B cell (primary cell): Measurements from ENCODE around the gene SLC12A4. TPM values are rescaled to one million over a fixed set of nuclear protein-coding genes. Genes with fewer than 3 reads are reported as not detected.

Experiments
- ATAC-seq: fragments of 200-7000 bp; cut with Tn5 transposase; one replicate; pipeline ENCODE4 v1.10.0; 2021; ENCODE audit warnings: low read depth, mild to moderate bottlenecking, moderate number of reproducible peaks, moderate library complexity
- CTCF ChIA-PET: fragments of 350-600 bp; sonication (Branson Sonifier 250); formaldehyde crosslinking; loops from one replicate; lab custom pipeline; 2021; ENCODE audit warnings: antibody characterized with exemption, inconsistent platforms; lab: Charles Lee
- POLR2A ChIA-PET: fragments of 350-600 bp; sonication (Branson Sonifier 250); formaldehyde crosslinking; loops from one replicate; lab custom pipeline; 2021; ENCODE audit warnings: antibody characterized with exemption; lab: Charles Lee
- DNase-seq: peaks from one replicate; pipeline ENCODE4 v3.0.0; 2013
- H2AFZ ChIP-seq: 2 replicates; pipeline ENCODE4 v1.6.1; 2012; ENCODE audit warnings: mild to moderate bottlenecking, low read depth, low read length; ENCODE audit not compliant: insufficient read depth, poor library complexity, severe bottlenecking
- H3K27ac ChIP-seq, 2 donors: 1 replicate in 1 of 2; 2 replicates in 1 of 2; pipeline ENCODE4 v1.5.1; 2012 to 2013; ENCODE audit warnings: low read length in 2 of 2, mild to moderate bottlenecking in 2 of 2, moderate library complexity in 1 of 2
- H3K27me3 ChIP-seq, 4 experiments: fragments of 200-600 bp in 1 of 4; sonication (generic) in 1 of 4; replicated peaks in 1 of 4; 1 replicate in 2 of 4; 2 replicates in 2 of 4; pipeline versions ENCODE4 v1.6.1 to v1.7.0; 2013 to 2016; ENCODE audit warnings: low read length in 3 of 4, mild to moderate bottlenecking in 2 of 4, mixed read lengths in 1 of 4, moderate library complexity in 1 of 4; ENCODE audit not compliant: insufficient read depth in 4 of 4, control insufficient read depth in 3 of 4; ENCODE audit errors: control extremely low read depth in 1 of 4
- H3K36me3 ChIP-seq, 2 experiments: replicated peaks in 1 of 2; 1 replicate in 1 of 2; 2 replicates in 1 of 2; pipeline versions ENCODE4 v1.6.1 to v1.7.1; 2013; ENCODE audit warnings: low read length in 1 of 2; ENCODE audit not compliant: insufficient read depth in 2 of 2, control insufficient read depth in 1 of 2; ENCODE audit errors: control extremely low read depth in 1 of 2, extremely low read depth in 1 of 2
- H3K4me1 ChIP-seq, 2 donors: fragments of 200-600 bp in 1 of 2; sonication (generic) in 1 of 2; 1 replicate in 1 of 2; 2 replicates in 1 of 2; pipeline versions ENCODE4 v1.5.1 to v1.6.1; 2013 to 2017; ENCODE audit warnings: low read length in 2 of 2; ENCODE audit not compliant: control insufficient read depth in 2 of 2, insufficient read depth in 2 of 2
- H3K4me2 ChIP-seq: replicated peaks from 2 replicates; pipeline ENCODE3; 2012; ENCODE audit warnings: mild to moderate bottlenecking, low read depth, low read length; ENCODE audit not compliant: poor library complexity, severe bottlenecking
- H3K4me3 ChIP-seq, 5 experiments: fragments of 200-600 bp in 1 of 5; sonication (generic) in 1 of 5; 1 replicate in 3 of 5; 2 replicates in 2 of 5; pipeline versions ENCODE4 v1.5.1 to v1.7.0; 2011 to 2016; ENCODE audit warnings: low read length in 4 of 5, mild to moderate bottlenecking in 4 of 5, low read depth in 2 of 5, control low read depth in 1 of 5, moderate library complexity in 1 of 5; ENCODE audit not compliant: insufficient read depth in 1 of 5; ENCODE audit errors: control extremely low read depth in 1 of 5, extremely low read depth in 1 of 5
- H3K79me2 ChIP-seq: fragments of 200-600 bp; sonication (generic); one replicate; pipeline ENCODE4 v1.6.0; 2016; ENCODE audit warnings: low read length; ENCODE audit not compliant: control insufficient read depth, insufficient read depth
- H3K9ac ChIP-seq: fragments of 200-600 bp; sonication (generic); 2 replicates; pipeline ENCODE4 v1.6.1; 2017; ENCODE audit warnings: mild to moderate bottlenecking, low read length, moderate library complexity
- H3K9me3 ChIP-seq, 3 donors: one replicate each; pipeline versions ENCODE4 v1.6.1 to v1.7.1; 2013; ENCODE audit warnings: low read length in 2 of 3; ENCODE audit not compliant: control insufficient read depth in 2 of 3, insufficient read depth in 1 of 3; ENCODE audit errors: control extremely low read depth in 1 of 3
- H4K20me1 ChIP-seq: 2 replicates; pipeline ENCODE4 v1.6.0; 2012; ENCODE audit warnings: mild to moderate bottlenecking, low read length; ENCODE audit not compliant: insufficient read depth, control insufficient read depth, poor library complexity, severe bottlenecking
- H3K27ac Mint-ChIP-seq: one replicate; pipeline ENCODE4 v1.8.0; 2021; ENCODE audit warnings: mixed read lengths
- H3K27me3 Mint-ChIP-seq: one replicate; pipeline ENCODE4 v1.8.0; 2021; ENCODE audit warnings: mixed read lengths
- H3K4me1 Mint-ChIP-seq: one replicate; pipeline ENCODE4 v1.8.0; 2021; ENCODE audit warnings: mixed read lengths
- H3K4me3 Mint-ChIP-seq: one replicate; pipeline ENCODE4 v1.8.0; 2021; ENCODE audit warnings: mixed read lengths
- H3K9me3 Mint-ChIP-seq: one replicate; pipeline ENCODE4 v1.8.0; 2022; ENCODE audit warnings: mixed read lengths; ENCODE audit not compliant: insufficient read depth
- CTCF ChIP-seq: fragments of 200-600 bp; IDR thresholded peaks from one replicate; pipeline ENCODE4 v1.8.0; 2022; ENCODE audit warnings: antibody characterized with exemption, mild to moderate bottlenecking
- EZH2 ChIP-seq: IDR thresholded peaks from 2 replicates; pipeline ENCODE4 v1.6.1; 2012; ENCODE audit warnings: borderline replicate concordance, low read depth, mild to moderate bottlenecking, moderate library complexity, low read length; ENCODE audit not compliant: insufficient read depth, poor library complexity, severe bottlenecking
- WGBS: methylation state at CpG from one replicate; pipeline ENCODE4 v1.1.5; 2013; ENCODE audit warnings: missing lambda C conversion rate; ENCODE audit not compliant: insufficient coverage; 5-methylcytosine and 5-hydroxymethylcytosine counted together
- intact Hi-C: fragments of 100-400 bp; cut with micrococcal nuclease; formaldehyde crosslinking; loops from one replicate; pipeline ENCODE4 v1.10.0; 2022
- polyA plus RNA-seq: library from polyadenylated mRNA; depleted of rRNA; stranded (reverse); fragments of >200 nt; gene quantifications from 2 replicates; pipeline ENCODE4 v1.2.3, GENCODE V29; 2012
- total RNA-seq, 2 donors: library from RNA; stranded (reverse); fragments of 120-200 nt in 1 of 2; gene quantifications; 1 replicate in 1 of 2; 2 replicates in 1 of 2; pipeline versions ENCODE4 v1.2.3 to v1.2.4, GENCODE V29; 2013 to 2022

The SLC12A4 gene
- total and polyA plus RNA-seq, 2 donors (not counting 1 experiment from before 2014, with no cell fraction given): 20.2 to 42.2 TPM

GRCh38 chr16:67936880-67937605 is 31.4 kb downstream of the SLC12A4 start:
- H3K4me1 ChIP-seq: peaks cover 25 to 45% of the 10 kb centered on the region in 2 donors
- ChIA-PET POLR2A (interaction anchor here (0.6 to 3.3 kb wide), 15 partner anchors 31 to 456 kb away, joined by 3 to 19 read pairs (median 4); partner anchors contain the start of genes ATP6V0D1, PRMT7, PSKH1 and SLC12A4), CTCF (interaction anchor here (0.9 to 6.4 kb wide), 14 partner anchors 8 to 416 kb away, joined by 3 to 29 read pairs (median 4); partner anchors contain the start of genes NRN1L and SLC12A4)
- peaks cover 7 to 25% of the 10 kb centered on the region in 2 experiments for H3K36me3 ChIP-seq
- H3K4me1 Mint-ChIP-seq: peaks cover 33% of the 10 kb centered on the region
- H3K4me3 Mint-ChIP-seq: peak overlapping the region; percentile 100
- H3K9me3 Mint-ChIP-seq: no peaks in the 10 kb centered on the region
- H3K27me3 ChIP-seq: no peaks in the 10 kb centered on the region
- ATAC-seq (peak; percentile 58), DNase-seq (peak; percentile 92)
- peaks cover 49% of the 10 kb centered on the region for H3K79me2 ChIP-seq
- peak overlapping the region; percentile 99 for H3K27ac Mint-ChIP-seq
- peaks cover 30% of the 10 kb centered on the region for H4K20me1 ChIP-seq
- peak overlapping the region; percentile 91 for H3K4me2 ChIP-seq
- H3K27me3 Mint-ChIP-seq: no peaks in the 10 kb centered on the region
- H3K4me3 ChIP-seq: peak overlapping the region; percentile 31 to 96 (median 93)
- H3K9ac ChIP-seq: peak overlapping the region; percentile 95
- TF ChIP-seq EZH2 (no peak), CTCF (no peak)
- no peaks in the 10 kb centered on the region for H3K9me3 ChIP-seq
- 48% methylated on average over 5 of the region's 6 CpGs for WGBS
- H3K27ac ChIP-seq: peak overlapping the region; percentile 67 to 85
- H2AFZ ChIP-seq: peak overlapping the region; percentile 47
- intact Hi-C loops: loop anchor here (1.0 to 5.0 kb wide), 6 partner anchors 44 to 445 kb away; partner anchors contain the start of genes CTCF, NFATC3, NUTF2 and PSKH1
